HS-27A (cell line): Measurements from ENCODE around the gene OTOP3.
"Not testable (repeated sequence)": the region's sequence is repeated elsewhere in the genome, so short reads cannot be mapped to it uniquely, and the experiment has no call there.

Experiments used
- DNase-seq: peaks from one replicate; pipeline ENCODE4 v3.0.0-alpha.2; 2012; ENCODE audit warnings: low read depth, missing footprints

Gene OTOP3, protein sequence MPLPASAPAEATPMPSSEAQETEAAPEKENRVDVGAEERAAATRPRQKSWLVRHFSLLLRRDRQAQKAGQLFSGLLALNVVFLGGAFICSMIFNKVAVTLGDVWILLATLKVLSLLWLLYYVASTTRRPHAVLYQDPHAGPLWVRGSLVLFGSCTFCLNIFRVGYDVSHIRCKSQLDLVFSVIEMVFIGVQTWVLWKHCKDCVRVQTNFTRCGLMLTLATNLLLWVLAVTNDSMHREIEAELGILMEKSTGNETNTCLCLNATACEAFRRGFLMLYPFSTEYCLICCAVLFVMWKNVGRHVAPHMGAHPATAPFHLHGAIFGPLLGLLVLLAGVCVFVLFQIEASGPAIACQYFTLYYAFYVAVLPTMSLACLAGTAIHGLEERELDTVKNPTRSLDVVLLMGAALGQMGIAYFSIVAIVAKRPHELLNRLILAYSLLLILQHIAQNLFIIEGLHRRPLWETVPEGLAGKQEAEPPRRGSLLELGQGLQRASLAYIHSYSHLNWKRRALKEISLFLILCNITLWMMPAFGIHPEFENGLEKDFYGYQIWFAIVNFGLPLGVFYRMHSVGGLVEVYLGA

DNA sequence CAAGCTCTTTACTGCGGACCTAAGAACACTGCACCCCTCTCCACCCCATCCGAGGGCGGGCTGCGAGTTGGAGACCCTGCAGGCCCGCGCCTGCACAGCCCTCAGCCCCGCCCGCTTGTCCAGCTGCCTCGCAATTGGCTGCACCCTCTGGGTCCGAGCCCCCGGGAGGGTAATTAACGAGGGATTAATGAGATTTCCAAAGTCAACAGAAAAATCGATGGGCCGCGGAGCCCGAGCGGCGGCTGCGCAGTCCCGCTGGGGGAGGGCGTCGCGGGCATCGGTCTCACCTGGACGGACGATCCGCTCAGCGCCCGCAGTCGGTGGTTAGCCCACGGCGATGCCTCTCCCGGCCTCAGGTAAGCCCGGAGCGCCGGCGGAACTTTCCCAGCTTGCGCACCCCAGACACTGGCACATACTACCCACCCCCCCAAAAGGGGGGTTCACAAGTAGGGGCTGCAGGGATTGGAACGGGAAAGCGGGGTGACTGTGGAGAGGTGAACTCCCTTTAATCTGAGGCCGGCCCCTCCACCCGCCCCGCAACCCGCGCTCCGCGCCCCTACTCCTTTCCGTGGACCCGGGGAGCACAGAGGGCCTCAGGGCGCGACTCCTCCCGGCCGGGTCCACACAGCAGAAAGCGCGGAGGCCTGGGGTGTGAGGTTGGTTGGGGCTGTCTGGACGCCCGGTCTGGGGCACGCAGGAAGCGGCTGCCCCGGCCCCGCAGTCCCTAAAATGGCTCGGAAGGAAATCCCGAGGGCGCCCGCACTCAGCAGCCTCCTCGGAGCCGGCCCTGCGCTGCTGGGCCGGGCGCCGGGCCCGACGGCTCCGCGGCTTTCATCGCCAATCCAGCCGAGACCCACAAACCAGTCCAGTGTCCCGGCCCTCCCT, at the start of gene OTOP3:
Gene OTOP3, plus strand, starts transcription at position 314 of the 885 bp plus-strand sequence. Its CDS starts 24 bp downstream, at position 338.
- no peak for DNase-seq

DNA sequence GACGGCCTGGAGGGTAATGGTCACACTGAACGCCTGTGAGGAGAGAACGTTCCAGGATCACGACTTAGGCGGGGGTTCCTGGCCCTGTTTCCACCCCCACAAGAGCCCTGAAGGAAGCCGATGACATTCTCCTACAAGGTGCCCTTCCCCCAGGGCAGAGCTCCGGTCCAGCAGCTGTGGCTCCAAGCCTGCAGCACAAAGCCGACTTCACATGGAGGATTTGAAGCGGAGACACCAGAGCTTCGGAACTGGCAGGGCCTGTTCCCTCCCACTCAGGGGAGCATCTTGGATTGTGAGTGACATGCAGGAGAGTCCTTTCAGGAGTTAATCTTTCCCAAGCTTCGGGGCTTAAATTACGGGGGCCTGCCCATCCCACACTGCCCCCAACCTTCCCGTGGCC, 47.2 kb upstream of the OTOP3 start:
- DNase-seq, result no peak

DNA sequence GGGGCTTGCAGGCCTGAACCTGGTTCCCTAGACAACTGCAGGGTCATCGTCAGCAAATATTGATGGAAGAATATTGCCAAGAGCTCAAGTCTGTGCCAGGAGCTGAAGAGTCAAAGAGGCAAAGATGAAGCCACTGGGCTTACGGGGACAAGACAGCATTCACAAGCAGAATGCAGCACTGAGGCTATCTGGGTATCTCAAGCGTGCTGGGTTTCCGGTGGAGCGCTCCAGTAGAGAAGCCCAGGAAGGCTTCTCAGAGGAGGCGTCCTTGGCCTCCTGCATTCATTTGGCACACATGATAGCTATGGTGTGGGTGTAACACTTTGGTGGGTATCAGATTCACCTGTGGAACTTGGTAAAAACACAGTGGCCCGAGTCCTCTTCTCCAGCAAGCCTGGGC, 45.1 kb upstream of the OTOP3 start:
- no peak for DNase-seq

DNA sequence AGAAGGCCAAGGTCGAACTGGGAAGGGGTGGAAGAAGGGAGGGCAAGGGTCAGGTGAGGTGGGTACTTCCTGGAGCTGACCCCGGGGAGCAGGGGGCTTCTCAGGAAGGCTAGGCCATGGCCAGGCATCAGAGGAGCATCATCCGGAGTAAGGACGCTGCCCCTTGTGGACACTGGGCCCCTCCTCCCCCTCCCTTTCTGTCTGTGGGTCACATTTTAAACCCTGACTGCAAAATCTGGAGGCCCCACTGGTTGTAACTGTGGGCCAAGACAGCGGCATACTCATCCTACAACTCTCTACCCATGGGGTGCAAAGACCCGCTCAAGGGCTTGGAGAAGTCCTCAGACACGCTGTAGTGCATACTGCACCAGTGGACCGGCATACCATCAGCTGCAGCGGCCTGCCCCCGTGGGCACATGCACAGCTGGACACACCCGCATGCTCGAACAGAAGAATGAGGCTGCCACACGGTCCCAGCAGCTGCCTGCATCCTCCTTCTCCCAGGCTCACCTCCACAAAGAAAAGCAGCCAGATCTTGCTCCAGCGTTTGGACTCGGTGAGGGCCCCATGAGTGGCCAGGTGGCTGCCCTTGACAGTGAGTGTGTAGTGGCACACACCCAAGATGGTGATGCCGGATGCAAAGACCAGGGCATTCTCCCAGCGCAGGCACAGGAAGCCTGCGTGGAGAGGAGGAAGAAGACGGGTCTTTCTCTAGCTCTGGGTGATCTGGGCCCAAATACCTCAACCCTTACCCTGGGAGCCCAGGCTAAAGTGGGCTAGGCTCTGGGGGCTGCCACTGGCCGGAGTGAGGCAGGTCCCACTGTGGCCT, 43.5 kb upstream of the OTOP3 start:
- no peak for DNase-seq

DNA sequence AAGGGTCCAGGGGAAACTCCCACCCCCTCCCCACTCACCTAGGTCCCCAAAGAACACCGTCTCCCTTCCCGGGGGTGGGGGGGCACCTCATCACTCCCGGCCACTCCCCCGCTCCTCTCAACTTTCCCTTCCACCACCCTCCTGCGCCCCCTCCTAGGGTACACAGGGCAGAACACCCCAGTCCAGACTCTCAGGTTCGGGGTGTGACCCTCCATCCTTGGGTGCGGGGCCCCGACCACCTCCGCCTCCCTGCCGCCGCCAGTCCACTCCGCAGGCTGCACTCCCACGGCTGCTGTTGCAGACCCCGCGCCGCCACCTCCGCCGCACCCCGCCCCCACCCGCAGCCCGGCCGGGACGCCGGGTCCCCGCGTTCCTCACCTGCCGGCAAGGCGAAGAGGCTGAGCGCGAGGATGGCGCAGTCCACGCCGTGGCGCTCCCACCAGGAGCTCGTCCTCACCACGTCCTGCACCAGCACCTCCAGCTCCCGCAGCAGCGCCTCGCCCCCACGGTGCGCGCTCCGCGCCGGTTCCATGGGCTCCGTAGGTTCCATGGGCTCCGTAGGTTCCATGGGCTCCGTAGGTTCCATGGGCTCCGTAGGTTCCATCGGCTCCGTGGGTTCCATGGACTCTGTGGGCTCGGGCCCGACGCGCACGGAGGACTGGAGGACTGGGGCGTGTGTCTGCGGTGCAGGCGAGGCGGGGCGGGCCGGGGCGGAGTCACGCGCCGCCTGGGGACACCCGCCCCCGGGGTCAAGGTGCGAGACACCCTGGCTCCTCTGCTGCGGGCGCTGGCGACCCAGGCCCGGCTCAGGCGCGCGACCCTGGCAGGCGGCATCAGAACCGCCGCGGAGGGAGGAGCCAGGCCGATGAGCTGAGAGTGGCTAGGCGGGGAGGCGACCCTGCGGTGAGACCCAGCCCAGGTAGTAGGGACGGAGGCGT, 42.5 kb upstream of the OTOP3 start, which contains the start of gene FADS6:
Gene FADS6, minus strand, starts transcription at position 660 of the 938 bp plus-strand sequence. Its CDS starts 38 bp downstream, at position 622.
- no peak for DNase-seq

DNA sequence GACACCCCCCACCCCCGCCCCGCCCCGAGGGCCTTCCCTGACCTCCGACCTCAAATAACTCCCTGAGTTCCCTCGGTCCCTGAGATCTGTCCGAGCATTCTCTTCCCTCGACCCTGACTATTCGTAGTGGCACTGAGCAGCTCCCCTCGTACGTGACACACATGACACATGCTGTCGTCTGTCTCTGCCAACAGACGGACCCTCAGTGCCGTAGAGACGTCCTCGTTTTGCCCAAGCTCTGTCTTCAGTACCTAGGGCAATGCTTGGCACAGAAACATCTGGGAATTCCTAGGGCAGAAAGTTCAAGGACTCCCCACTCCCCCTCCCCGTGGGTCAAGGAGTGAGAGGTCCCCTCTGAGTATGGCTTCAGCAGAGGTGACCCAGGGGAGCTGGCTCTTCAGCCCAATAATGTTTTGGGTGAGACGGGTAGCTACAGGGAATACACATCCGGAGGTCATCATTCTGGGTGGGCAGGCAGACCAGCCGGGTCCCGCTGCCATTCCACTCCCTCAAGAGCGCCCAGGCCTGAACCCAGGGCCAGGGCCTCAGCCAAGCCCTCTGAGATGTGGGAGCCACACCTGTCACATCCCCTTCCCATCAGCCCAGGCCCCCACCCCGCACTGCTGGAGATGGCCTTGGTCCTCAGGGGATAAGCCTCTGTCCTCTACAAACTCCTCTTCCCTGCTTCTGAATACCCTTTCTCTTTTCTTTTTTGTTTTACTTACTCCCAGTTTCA, 41.6 kb upstream of the OTOP3 start:
- no peak for DNase-seq

DNA sequence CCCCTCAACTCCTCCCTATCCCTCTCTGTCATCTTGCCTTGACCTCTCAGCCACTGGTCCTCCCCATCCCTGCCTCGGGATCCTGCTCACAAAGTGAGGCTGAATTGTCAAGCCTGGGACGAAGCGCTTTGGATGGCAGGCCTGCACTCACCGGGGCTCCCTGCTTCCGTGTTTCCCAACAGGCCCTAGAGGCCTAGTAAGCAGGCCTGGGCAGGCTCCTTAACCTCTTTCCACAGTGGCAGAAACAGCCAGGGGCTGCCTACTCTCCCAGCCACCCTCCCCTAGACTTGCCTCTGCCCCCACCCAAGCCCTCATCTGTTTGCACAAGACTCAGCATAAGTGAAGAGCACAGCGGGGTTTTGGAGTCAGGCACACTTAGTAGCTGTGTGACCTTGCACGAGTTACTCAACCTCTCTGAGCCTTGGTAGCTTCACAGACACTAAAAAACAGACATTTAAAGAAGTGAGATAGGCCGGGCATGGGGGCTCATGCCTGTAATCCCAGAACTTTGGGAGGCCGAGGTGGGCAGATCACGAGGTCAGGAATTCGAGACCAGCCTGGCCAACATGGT, 37.2 kb upstream of the OTOP3 start:
- no peak for DNase-seq

DNA sequence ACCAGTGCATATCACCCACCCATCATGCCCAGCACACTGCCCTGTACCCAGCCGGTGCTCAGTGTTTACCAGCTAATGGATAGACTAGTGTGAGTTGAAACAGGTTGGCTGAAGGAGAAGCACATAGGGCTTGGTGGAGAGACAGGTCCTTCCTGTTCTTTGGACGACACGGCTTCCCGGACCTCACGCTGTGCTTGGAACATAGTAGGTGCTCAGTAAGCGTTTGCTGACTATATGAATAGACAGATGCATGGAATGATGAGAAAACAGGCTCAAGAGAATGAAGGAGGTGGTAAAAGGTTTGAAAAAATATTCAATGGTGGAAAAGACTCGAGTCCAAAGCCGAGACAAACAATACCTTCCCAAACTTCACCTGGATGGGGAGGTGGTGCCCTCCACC, 35.5 kb upstream of the OTOP3 start:
- no peak for DNase-seq

DNA sequence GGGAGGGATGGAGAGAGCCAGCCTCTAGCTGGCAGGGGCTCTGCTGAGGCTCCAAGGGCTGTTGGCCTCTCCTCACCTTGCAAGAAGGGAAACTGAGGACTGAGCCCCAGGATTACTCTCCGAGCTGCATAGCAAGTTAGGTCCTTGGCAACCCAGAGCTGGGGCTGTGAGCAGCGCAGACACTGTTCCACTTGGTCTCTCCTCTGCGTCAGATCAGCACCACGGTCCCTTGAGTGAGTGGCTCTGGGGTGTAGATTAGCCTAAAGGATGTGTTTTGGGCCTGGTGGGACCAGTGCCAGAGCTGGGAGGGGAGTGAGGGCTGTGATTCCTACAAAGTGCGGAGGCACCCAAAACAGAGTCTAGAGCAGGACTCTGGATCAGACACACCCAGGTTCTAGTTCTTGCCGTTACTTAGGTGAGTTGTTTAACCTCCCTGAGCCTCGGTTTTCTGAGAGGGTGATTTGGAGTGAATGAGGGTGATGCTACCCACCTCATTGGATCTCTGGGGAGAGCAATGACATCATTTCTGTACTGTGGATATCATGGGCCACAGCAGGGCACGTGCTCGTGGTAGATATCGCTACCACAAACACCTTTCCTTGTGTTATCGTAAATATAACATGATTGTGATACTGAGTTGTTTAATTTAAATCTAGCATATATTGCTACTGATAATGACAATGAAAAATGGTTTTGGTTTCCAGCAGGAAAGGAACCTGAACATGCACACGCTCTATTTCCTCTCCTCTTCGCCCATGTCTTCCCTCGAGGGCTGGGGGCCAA, 34.2 kb upstream of the OTOP3 start:
- DNase-seq, result no peak

DNA sequence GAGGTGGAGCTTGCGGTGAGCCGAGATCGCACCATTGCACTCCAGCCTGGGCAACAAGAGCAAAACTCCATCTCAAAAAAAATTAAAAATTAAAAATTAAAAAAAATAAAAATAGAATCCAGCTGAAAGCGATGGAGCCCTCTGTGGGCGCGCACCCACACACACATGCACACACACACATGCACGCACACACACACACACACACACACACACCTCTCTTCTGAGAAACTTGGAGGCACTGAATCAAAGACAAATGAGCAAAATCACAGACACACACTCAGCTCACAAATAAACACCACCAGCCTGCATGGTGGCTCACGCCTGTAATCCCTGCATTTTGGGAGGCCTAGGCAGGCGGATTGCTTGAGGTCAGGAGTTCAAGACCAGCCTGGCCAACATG, 32.7 kb upstream of the OTOP3 start:
- no peak for DNase-seq

DNA sequence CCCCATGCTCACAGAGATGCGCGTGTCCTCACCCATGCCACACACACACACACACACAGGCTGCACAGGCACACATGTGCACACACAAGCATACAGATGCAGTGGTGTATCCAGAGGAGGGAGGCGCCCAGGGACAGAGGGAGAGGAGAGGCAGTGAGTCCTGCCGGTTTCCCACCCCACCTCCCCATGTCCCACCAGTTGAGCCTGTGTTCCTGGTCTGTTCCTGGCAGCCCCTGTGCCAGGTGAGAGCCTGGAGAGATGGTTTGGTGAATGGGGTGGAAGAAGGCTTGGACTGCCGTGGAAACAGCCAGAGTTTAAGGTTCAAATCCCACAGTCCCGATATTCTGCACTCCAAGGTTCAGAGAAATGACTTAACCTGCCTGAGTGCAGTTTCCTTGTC, 32.0 kb upstream of the OTOP3 start:
- DNase-seq, result no peak

DNA sequence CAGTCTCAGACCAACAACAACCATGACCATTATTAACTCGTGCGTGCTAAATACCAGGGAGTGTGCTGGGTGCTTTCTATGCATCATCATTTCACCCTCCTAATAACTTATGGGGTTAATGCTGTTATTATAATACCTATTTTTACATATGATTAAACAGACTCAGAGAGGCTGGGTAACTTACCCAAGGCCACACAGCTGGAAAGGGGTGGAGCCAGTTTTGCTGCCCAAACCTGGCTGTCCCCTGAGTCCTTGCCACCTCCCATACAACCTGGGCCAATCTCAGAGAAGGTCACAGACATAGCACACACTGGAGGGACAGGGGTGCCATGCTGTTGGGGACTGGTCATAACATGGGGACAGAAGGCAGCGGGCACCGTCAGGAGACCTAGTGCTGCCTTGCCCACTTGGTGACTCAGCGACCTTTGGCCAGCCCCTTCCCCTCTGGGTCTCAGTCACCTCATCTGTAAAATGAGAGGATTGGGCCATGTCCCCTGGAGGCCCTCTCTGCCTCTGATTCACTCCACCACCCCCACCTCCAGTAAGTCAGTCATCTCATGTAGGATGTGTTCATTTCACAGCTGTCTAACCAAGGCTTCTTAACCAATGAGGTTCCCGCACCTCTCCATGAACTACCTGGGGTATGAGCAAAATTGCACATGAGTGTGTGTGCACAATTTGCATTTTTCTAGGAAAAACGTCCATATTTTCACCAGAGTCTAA, 30.9 kb upstream of the OTOP3 start:
- no peak for DNase-seq

DNA sequence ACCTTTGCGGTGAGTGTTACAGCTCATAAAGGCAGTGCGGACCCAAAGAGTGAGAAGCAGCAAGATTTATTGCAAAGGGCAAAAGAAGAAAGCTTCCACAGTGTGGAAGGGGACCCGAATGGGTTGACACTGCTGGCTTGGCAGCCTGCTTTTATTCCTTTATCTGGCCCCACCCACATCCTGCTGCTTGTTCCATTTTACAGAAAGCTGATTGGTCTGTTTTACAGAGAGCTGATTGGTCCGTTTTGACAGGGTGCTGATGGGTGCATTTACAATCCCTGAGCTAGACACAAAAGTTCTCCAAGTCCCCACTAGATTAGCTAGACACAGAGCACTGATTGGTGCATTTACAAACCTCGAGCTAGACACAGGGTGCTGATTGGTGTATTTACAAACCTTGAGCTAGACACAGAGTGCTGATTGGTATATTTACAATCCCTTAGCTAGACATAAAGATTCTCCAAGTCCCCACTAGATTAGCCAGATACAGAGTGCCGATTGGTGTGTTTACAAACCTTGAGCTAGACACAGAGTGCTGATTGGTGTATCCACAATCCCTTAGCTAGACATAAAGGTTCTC, 29.4 kb upstream of the OTOP3 start:
- DNase-seq, result not testable (repeated sequence)

DNA sequence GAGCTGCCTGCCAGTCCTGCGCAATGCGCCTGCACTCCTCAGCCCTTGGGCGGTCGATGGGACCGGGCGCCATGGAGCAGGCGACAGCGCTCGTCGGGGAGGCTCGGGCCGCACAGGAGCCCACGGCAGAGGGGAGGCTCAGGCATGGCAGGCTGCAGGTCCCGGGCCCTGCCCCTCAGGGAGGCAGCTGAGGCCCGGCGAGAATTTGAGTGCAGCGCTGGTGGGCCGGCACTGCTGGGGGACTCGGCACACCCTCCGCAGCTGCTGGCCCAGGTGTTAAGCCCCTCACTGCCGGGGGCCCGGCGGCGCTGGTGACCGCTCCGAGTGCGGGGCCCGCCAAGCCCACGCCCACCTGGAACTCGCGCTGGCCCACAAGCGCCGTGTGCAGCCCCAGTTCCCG, 28.7 kb upstream of the OTOP3 start:
- no peak for DNase-seq

DNA sequence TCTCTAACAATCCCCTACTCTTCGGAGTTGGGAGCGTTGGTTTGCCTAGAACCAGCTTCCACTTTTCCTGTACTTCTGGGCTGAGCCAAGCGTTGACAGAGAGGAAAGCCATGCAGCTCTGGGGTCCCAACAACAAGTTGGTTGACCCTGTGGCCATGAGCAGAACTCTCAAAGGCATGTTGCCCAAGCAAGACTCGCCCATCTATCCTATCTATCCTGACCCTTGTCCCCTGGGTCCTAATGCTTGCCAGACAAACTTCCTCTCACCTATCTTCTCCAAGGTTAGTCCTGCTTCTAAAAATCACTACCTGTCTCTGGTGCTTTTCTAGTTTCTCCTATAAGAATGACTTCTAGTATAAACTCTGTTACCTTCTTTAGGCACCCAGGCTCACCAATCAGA, 26.6 kb upstream of the OTOP3 start:
- DNase-seq, result not testable (repeated sequence)

DNA sequence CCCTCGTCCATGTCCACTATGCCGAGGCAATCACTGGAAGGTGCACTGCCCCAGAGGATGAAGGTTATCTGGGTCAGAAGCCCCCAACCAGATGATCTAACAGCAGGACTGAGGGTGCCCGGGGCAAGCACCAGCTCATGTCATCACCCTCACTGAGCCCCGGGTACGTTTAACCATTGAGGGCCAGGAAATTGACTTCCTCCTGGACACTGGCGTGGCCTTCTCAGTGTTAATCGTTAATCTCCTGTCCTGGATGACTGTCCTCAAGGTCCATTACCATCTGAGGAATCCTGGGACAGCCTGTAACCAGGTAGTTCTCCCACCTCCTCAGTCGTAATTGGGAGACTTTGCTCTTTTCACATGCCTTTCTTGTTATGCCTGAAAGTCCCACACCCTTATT, 24.3 kb upstream of the OTOP3 start:
- not testable (repeated sequence) for DNase-seq

DNA sequence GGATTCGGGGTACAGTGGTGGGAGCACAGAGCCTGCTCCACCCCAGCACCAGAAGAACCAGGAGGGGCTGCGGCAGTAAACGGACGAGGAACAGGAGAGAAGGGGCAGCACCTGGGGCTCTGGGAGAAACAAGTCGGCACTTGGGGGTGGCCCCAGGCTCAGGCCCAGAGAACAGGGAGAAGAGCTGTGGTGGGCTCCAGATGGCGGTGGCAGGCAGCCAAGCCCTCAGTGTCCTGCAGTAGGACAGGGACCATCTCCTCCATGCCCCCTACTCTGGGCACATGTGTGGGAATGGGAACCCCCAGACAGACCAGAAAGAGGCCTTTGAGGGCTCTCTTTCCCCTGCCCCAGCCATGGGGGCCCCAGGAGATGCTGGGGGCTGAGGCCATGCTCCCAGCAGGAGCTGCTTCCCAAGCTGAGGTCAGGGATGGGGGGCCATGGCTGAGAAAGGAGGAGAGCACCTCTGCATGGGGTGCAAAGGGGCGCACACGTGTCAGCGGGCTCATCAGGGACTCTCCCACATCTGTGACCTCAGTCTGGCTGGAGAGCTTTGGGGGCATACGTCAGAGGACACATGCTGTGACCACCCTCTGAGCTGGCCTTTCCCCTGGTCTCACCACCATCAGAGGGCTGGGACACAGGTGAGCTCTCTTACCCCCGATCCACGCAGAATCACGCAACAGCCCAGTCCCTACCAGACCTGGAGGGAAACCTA, 19.4 kb upstream of the OTOP3 start:
- no peak for DNase-seq
